CD14-positive monocyte (primary cell): ENCODE results near the gene P3H3. TPM values are rescaled to one million over a fixed set of nuclear protein-coding genes. Genes with fewer than 3 reads are reported as not detected.
"Not testable (repeated sequence)": the region's sequence is repeated elsewhere in the genome, so short reads cannot be mapped to it uniquely, and the experiment has no call there.

Source experiments
- DNase-seq, 3 donors: peaks; one replicate each; pipeline ENCODE4 v3.0.0-alpha.2; 2011 to 2022
- H2AFZ ChIP-seq: 2 replicates; pipeline ENCODE4 v1.6.0; 2012; ENCODE audit warnings: mild to moderate bottlenecking, low read depth, low read length, inconsistent platforms; ENCODE audit not compliant: insufficient read depth, poor library complexity, severe bottlenecking
- H3K27ac ChIP-seq, 2 donors: 1 replicate in 1 of 2; 2 replicates in 1 of 2; pipeline ENCODE4 v1.5.1; 2012 to 2013; ENCODE audit warnings: low read length in 2 of 2, control low read depth in 1 of 2, inconsistent platforms in 1 of 2, low read depth in 1 of 2, mild to moderate bottlenecking in 1 of 2
- H3K27me3 ChIP-seq, 2 donors: one replicate each; pipeline versions ENCODE4 v1.6.0 to v1.6.1; 2011 to 2013; ENCODE audit warnings: low read length in 2 of 2; ENCODE audit not compliant: control insufficient read depth in 2 of 2, insufficient read depth in 2 of 2
- H3K36me3 ChIP-seq, 2 donors: replicated peaks in 1 of 2; 1 replicate in 1 of 2; 2 replicates in 1 of 2; pipeline versions ENCODE4 v1.5.1 to v1.6.1; 2012 to 2013; ENCODE audit warnings: low read length in 2 of 2, control low read depth in 1 of 2, inconsistent platforms in 1 of 2, mild to moderate bottlenecking in 1 of 2; ENCODE audit not compliant: insufficient read depth in 2 of 2, control insufficient read depth in 1 of 2
- H3K4me1 ChIP-seq, 2 donors: 1 replicate in 1 of 2; 2 replicates in 1 of 2; pipeline versions ENCODE4 v1.5.1 to v1.6.1; 2012 to 2013; ENCODE audit warnings: low read length in 2 of 2, control low read depth in 1 of 2, inconsistent platforms in 1 of 2, mild to moderate bottlenecking in 1 of 2, moderate library complexity in 1 of 2; ENCODE audit not compliant: insufficient read depth in 2 of 2, control insufficient read depth in 1 of 2
- H3K4me2 ChIP-seq: replicated peaks from 2 replicates; pipeline ENCODE3; 2012; ENCODE audit warnings: low read length, moderate library complexity, mild to moderate bottlenecking; ENCODE audit not compliant: poor library complexity, severe bottlenecking; ENCODE audit errors: extremely low read depth
- H3K4me3 ChIP-seq, 3 experiments: fragments of 200-600 bp in 1 of 3; sonication (generic) in 1 of 3; replicated peaks in 1 of 3; 1 replicate in 2 of 3; 2 replicates in 1 of 3; pipeline ENCODE4 v1.5.1; 2011 to 2013; ENCODE audit warnings: low read length in 3 of 3, mild to moderate bottlenecking in 3 of 3, control low read depth in 2 of 3, low read depth in 2 of 3, inconsistent platforms in 1 of 3, moderate library complexity in 1 of 3
- H3K79me2 ChIP-seq: 2 replicates; pipeline ENCODE4 v1.6.0; 2012; ENCODE audit warnings: mild to moderate bottlenecking, control low read depth, inconsistent platforms, low read length, moderate library complexity; ENCODE audit not compliant: insufficient read depth
- H3K9ac ChIP-seq: 2 replicates; pipeline ENCODE4 v1.6.0; 2017; ENCODE audit warnings: low read length, mild to moderate bottlenecking; ENCODE audit not compliant: insufficient read depth, poor library complexity, severe bottlenecking
- H3K9me3 ChIP-seq, 2 donors: replicated peaks in 1 of 2; 1 replicate in 1 of 2; 2 replicates in 1 of 2; pipeline versions ENCODE4 v1.5.1 to v1.6.1; 2012 to 2013; ENCODE audit warnings: low read length in 2 of 2, control low read depth in 1 of 2; ENCODE audit not compliant: control insufficient read depth in 1 of 2, insufficient read depth in 1 of 2
- H4K20me1 ChIP-seq: 2 replicates; pipeline ENCODE4 v1.6.0; 2012; ENCODE audit warnings: mild to moderate bottlenecking, low read length, control low read depth, moderate library complexity; ENCODE audit not compliant: insufficient read depth
- H3K27ac Mint-ChIP-seq, 7 donors: one replicate each; pipeline ENCODE4 v1.8.0; 2020; ENCODE audit warnings: mild to moderate bottlenecking in 7 of 7, mixed read lengths in 7 of 7, moderate library complexity in 6 of 7, inconsistent platforms in 2 of 7
- H3K27me3 Mint-ChIP-seq, 3 donors: one replicate each; pipeline ENCODE4 v1.8.0; 2021 to 2022; ENCODE audit warnings: low read depth in 3 of 3, mild to moderate bottlenecking in 3 of 3, mixed read lengths in 3 of 3, moderate library complexity in 3 of 3, inconsistent platforms in 1 of 3
- H3K36me3 Mint-ChIP-seq, 2 donors: one replicate each; pipeline ENCODE4 v1.8.0; 2020; ENCODE audit warnings: mixed read lengths in 2 of 2, inconsistent platforms in 1 of 2, mild to moderate bottlenecking in 1 of 2
- H3K4me1 Mint-ChIP-seq: one replicate; pipeline ENCODE4 v1.8.0; 2020; ENCODE audit warnings: mild to moderate bottlenecking, mixed read lengths
- H3K4me3 Mint-ChIP-seq, 2 donors: one replicate each; pipeline ENCODE4 v1.8.0; 2020; ENCODE audit warnings: mild to moderate bottlenecking in 2 of 2, mixed read lengths in 2 of 2, moderate library complexity in 1 of 2
- H3K9me3 Mint-ChIP-seq, 7 donors: one replicate each; pipeline ENCODE4 v1.8.0; 2020 to 2022; ENCODE audit warnings: mixed read lengths in 7 of 7, mild to moderate bottlenecking in 6 of 7, moderate library complexity in 6 of 7, inconsistent platforms in 2 of 7
- WGBS: methylation state at CpG from one replicate; pipeline ENCODE4 v1.1.5; 2013; ENCODE audit warnings: missing lambda C conversion rate; ENCODE audit not compliant: insufficient coverage; 5-methylcytosine and 5-hydroxymethylcytosine counted together
- intact Hi-C, 2 donors: fragments of 100-400 bp; cut with micrococcal nuclease; formaldehyde crosslinking; loops; one replicate each; pipeline versions ENCODE4 v1.15.0 to v1.15.1; 2023
- polyA plus RNA-seq, 3 donors: library from polyadenylated mRNA; depleted of rRNA in 1 of 3; unstranded in 2 of 3; stranded (reverse) in 1 of 3; fragments of 300-500 nt in 2 of 3; fragments of >200 nt in 1 of 3; fragmentation: Illumina TruSeq in 2 of 3; gene quantifications; 1 replicate in 2 of 3; 2 replicates in 1 of 3; pipeline ENCODE4 v1.2.3, GENCODE V29; 2012 to 2021
- TF ChIP-seq, protein P1 (sequence below): fragments of 200-600 bp; IDR thresholded peaks from one replicate; pipeline ENCODE4 v1.8.0; 2022; ENCODE audit warnings: antibody characterized with exemption, mild to moderate bottlenecking

The P3H3 gene
- polyA plus RNA-seq, 3 donors = 0.56 TPM; not detected in 2

DNA sequence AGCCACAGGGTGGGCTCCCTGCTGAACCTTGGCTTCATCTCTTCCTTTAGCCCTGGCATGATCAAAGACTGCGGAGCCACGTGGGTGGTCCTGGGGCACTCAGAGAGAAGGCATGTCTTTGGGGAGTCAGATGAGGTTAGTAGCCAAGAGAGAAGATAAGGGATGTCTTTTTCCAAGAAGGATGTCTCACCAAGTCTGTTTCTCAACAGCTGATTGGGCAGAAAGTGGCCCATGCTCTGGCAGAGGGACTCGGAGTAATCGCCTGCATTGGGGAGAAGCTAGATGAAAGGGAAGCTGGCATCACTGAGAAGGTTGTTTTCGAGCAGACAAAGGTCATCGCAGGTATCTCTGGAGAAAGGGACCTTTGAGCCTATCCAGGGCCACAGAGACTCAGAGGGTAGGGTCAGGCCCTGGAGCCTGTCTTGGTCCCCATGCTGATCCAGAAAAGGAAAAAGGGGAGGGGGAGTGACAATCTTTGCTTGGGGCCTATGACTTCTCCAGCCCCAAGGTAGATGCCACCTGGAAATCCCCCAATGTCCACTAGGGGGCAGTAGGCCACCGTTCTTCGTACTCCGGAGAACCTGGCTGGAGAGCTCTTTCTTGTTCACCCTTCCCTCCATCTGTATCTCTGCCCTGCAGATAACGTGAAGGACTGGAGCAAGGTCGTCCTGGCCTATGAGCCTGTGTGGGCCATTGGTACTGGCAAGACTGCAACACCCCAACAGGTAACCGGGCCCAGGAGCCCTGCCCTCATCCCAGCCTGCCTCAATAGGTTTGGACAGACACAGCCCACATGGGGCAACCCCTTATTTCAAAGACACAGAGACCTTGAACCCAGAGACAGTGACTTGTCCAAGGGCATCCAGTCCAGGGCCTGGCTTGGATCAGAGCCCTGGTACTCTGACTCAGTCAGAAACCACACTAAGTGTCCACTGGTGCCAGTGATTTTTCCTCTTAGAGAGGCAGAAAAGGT is 41.1 kb downstream of the P3H3 start:
- no peak overlapping the region for H3K9ac ChIP-seq
- H3K36me3 ChIP-seq = peaks cover 28 to 40% of the 10 kb centered on the region in 2 donors
- peaks cover 43 to 68% of the 10 kb centered on the region in 2 donors for H3K4me1 ChIP-seq
- H3K36me3 Mint-ChIP-seq = peaks cover 36 to 49% of the 10 kb centered on the region in 2 donors
- peak overlapping the region; percentile 30 to 92 for H3K4me3 Mint-ChIP-seq
- H2AFZ ChIP-seq = no peak overlapping the region
- TF ChIP-seq, protein P1, sequence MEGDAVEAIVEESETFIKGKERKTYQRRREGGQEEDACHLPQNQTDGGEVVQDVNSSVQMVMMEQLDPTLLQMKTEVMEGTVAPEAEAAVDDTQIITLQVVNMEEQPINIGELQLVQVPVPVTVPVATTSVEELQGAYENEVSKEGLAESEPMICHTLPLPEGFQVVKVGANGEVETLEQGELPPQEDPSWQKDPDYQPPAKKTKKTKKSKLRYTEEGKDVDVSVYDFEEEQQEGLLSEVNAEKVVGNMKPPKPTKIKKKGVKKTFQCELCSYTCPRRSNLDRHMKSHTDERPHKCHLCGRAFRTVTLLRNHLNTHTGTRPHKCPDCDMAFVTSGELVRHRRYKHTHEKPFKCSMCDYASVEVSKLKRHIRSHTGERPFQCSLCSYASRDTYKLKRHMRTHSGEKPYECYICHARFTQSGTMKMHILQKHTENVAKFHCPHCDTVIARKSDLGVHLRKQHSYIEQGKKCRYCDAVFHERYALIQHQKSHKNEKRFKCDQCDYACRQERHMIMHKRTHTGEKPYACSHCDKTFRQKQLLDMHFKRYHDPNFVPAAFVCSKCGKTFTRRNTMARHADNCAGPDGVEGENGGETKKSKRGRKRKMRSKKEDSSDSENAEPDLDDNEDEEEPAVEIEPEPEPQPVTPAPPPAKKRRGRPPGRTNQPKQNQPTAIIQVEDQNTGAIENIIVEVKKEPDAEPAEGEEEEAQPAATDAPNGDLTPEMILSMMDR = peak; percentile 95
- H3K4me2 ChIP-seq = peak overlapping the region; percentile 94
- H3K27ac ChIP-seq = no peak overlapping the region
- H4K20me1 ChIP-seq = peaks cover 55% of the 10 kb centered on the region
- H3K4me3 ChIP-seq = peak overlapping the region in 1 of 3 experiments; percentile 97
- DNase-seq = peak; percentile 73 to 78 (median 77)
- 46% methylated on average over 10 of the region's 12 CpGs for WGBS
- no peaks in the 10 kb centered on the region for H3K9me3 Mint-ChIP-seq
- H3K4me1 Mint-ChIP-seq = peaks cover 57% of the 10 kb centered on the region
- H3K27me3 Mint-ChIP-seq = peaks cover 0 to 3% (median 1%) of the 10 kb centered on the region in 3 donors
- H3K9me3 ChIP-seq = no peaks in the 10 kb centered on the region
- H3K27me3 ChIP-seq = no peaks in the 10 kb centered on the region
- H3K27ac Mint-ChIP-seq = peak overlapping the region in 6 of 7 donors; percentile 60 to 91 (median 84)
- H3K79me2 ChIP-seq = peaks cover 57% of the 10 kb centered on the region
- intact Hi-C loops = loop anchor here (2.0 to 5.0 kb wide), 6 partner anchors 38 to 243 kb away; partner anchors contain the start of genes C12orf57 (in 1 of the 2), C1RL (in 1 of the 2) and RNU7-1 (in 1 of the 2)

DNA sequence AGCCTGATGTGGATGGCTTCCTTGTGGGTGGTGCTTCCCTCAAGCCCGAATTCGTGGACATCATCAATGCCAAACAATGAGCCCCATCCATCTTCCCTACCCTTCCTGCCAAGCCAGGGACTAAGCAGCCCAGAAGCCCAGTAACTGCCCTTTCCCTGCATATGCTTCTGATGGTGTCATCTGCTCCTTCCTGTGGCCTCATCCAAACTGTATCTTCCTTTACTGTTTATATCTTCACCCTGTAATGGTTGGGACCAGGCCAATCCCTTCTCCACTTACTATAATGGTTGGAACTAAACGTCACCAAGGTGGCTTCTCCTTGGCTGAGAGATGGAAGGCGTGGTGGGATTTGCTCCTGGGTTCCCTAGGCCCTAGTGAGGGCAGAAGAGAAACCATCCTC is 42.1 kb downstream of the P3H3 start:
- peaks cover 55% of the 10 kb centered on the region for H4K20me1 ChIP-seq
- H3K9ac ChIP-seq, H3K4me2 ChIP-seq, H3K4me3 Mint-ChIP-seq, H3K27ac ChIP-seq, H3K9me3 Mint-ChIP-seq, H3K4me3 ChIP-seq, H3K9me3 ChIP-seq, H3K27me3 ChIP-seq, H2AFZ ChIP-seq, DNase-seq, H3K27me3 Mint-ChIP-seq: not testable (repeated sequence)
- H3K79me2 ChIP-seq = peaks cover 61% of the 10 kb centered on the region
- intact Hi-C loops = loop anchor here (5.0 kb wide), 3 partner anchors 37 to 92 kb away; partner anchors contain the start of genes C12orf57 (in 1 of the 2) and RNU7-1 (in 1 of the 2)
- H3K4me1 ChIP-seq = peaks cover 46 to 73% of the 10 kb centered on the region in 2 donors
- Mint-ChIP-seq H3K36me3 (peaks cover 27 to 40% of the 10 kb centered on the region in 2 donors), H3K27ac (peak overlapping the region in 3 of 7 donors; percentile 33 to 63 (median 55)), H3K4me1 (peaks cover 63% of the 10 kb centered on the region)
- H3K36me3 ChIP-seq = peaks cover 20 to 30% of the 10 kb centered on the region in 2 donors
- WGBS = no CpG with 5 or more reads among the region's 4 CpGs
